H1 (cell line): Measurements from ENCODE around the gene SERINC5. TPM values are rescaled to one million over a fixed set of nuclear protein-coding genes. Genes with fewer than 3 reads are reported as not detected.

Source experiments
- BRCA1 ChIP-seq: IDR thresholded peaks from 2 replicates; pipeline ENCODE4 v1.6.1; 2012; ENCODE audit warnings: low read depth, low read length, improper control_type of control experiment
- CHD2 ChIP-seq: IDR thresholded peaks from 2 replicates; pipeline ENCODE4 v1.6.1; 2012; ENCODE audit warnings: low read length, improper control_type of control experiment
- CTBP2 ChIP-seq: IDR thresholded peaks from 2 replicates; pipeline ENCODE4 v1.7.0; 2011; ENCODE audit warnings: borderline replicate concordance, mild to moderate bottlenecking, moderate library complexity, mixed read lengths, low read length; ENCODE audit not compliant: insufficient read depth, insufficient read length
- EZH2 ChIP-seq: fragments of 200-600 bp; sonication (generic); IDR thresholded peaks from 2 replicates; pipeline ENCODE4 v1.7.1; 2012; ENCODE audit warnings: low read depth, mild to moderate bottlenecking, moderate library complexity, low read length, inconsistent platforms; ENCODE audit not compliant: severe bottlenecking
- PHF8 ChIP-seq: fragments of 200-600 bp; sonication (generic); conservative IDR thresholded peaks from 2 replicates; pipeline ENCODE4 v1.7.1; 2012; ENCODE audit warnings: low read depth, mild to moderate bottlenecking, inconsistent platforms, low read length, moderate library complexity
- TAF7 ChIP-seq: optimal IDR thresholded peaks from 2 replicates; pipeline ENCODE3; 2011; ENCODE audit warnings: low read depth, mild to moderate bottlenecking, inconsistent platforms, low read length, moderate library complexity, borderline replicate concordance
- TCF12 ChIP-seq: IDR thresholded peaks from 2 replicates; pipeline ENCODE4 v1.6.1; 2011; ENCODE audit warnings: low read depth, mild to moderate bottlenecking, low read length
- ZNF274 ChIP-seq: IDR thresholded peaks from 2 replicates; pipeline ENCODE4 v1.7.0; 2012; ENCODE audit warnings: low read length, borderline replicate concordance; ENCODE audit errors: extremely low read depth
- polyA plus RNA-seq, 7 experiments: library from polyadenylated mRNA; depleted of rRNA in 3 of 7; stranded (reverse) in 5 of 7; unstranded in 2 of 7; fragments of >200 nt in 5 of 7; fragments of 200-250 nt in 2 of 7; gene quantifications; 1 replicate in 5 of 7; 2 replicates in 1 of 7; 4 replicates in 1 of 7; pipeline versions ENCODE4 v1.2.1 to v1.2.3, GENCODE V29; 2011 to 2013; ENCODE audit warnings: missing spikeins in 2 of 7, mixed read lengths in 2 of 7
- total RNA-seq: library from RNA; stranded (reverse); fragmentation: NEBNext Ultra II Directional; extraction: Animal tissue kit (Norgen Biotek cat#: 25700); gene quantifications from 2 replicates; pipeline ENCODE4 v1.2.1, GENCODE V29; 2021
- TF ChIP-seq, protein P1 (sequence below): IDR thresholded peaks from 2 replicates; pipeline ENCODE4 v1.6.1; 2011; ENCODE audit warnings: low read length, improper control_type of control experiment
- TF ChIP-seq, protein P2 (sequence below): fragments of 300-600 bp; sonication (generic); IDR thresholded peaks from 2 replicates; pipeline ENCODE4 v1.7.1; 2012; ENCODE audit warnings: low read length, moderate library complexity, mild to moderate bottlenecking, inconsistent platforms; ENCODE audit not compliant: insufficient replicate concordance

Gene SERINC5
- total and polyA plus RNA-seq, 2 of the 8 experiments (the other 6 are each of a cell fraction or from before 2014, with no cell fraction given), result 32.2 to 149 TPM

DNA sequence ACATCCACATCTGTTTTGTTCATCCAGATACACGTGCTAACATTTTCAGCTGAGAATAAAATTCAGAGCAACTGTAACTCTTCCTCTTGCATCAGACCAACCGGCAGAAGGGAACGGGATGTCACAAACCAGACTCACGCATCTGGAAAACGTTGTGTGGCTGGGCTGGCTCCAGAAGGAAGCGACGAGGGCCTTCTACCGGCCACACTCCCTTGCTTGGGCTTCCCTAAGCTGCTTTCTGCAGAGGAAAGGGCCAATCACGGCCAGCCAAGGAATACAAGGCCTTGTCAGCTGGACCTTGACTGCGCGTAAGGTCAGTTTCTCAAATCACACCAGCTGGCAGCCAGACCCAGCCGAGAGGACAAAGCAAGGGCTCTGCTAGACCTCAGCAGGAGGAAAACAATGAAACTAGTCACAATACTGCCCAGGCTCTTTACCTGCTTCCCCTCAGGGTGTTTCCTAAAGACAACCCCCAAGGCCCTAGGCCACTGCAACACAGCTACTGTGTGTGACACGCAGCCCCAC, 114.6 kb downstream of the SERINC5 start (continued):
- TF ChIP-seq, protein P1, sequence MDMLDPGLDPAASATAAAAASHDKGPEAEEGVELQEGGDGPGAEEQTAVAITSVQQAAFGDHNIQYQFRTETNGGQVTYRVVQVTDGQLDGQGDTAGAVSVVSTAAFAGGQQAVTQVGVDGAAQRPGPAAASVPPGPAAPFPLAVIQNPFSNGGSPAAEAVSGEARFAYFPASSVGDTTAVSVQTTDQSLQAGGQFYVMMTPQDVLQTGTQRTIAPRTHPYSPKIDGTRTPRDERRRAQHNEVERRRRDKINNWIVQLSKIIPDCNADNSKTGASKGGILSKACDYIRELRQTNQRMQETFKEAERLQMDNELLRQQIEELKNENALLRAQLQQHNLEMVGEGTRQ, result peak; percentile 55; the same call in 1 of the 2 replicates
- TF ChIP-seq EZH2 (no peak), CHD2 (peak; percentile 23; the same call in 1 of the 2 replicates), TCF12 (peak; percentile 76; the same call in 1 of the 2 replicates), CTBP2 (peak; percentile 77), TAF7 (peak; percentile 42), PHF8 (no peak), ZNF274 (no peak), BRCA1 (no peak)
- TF ChIP-seq, protein P2, sequence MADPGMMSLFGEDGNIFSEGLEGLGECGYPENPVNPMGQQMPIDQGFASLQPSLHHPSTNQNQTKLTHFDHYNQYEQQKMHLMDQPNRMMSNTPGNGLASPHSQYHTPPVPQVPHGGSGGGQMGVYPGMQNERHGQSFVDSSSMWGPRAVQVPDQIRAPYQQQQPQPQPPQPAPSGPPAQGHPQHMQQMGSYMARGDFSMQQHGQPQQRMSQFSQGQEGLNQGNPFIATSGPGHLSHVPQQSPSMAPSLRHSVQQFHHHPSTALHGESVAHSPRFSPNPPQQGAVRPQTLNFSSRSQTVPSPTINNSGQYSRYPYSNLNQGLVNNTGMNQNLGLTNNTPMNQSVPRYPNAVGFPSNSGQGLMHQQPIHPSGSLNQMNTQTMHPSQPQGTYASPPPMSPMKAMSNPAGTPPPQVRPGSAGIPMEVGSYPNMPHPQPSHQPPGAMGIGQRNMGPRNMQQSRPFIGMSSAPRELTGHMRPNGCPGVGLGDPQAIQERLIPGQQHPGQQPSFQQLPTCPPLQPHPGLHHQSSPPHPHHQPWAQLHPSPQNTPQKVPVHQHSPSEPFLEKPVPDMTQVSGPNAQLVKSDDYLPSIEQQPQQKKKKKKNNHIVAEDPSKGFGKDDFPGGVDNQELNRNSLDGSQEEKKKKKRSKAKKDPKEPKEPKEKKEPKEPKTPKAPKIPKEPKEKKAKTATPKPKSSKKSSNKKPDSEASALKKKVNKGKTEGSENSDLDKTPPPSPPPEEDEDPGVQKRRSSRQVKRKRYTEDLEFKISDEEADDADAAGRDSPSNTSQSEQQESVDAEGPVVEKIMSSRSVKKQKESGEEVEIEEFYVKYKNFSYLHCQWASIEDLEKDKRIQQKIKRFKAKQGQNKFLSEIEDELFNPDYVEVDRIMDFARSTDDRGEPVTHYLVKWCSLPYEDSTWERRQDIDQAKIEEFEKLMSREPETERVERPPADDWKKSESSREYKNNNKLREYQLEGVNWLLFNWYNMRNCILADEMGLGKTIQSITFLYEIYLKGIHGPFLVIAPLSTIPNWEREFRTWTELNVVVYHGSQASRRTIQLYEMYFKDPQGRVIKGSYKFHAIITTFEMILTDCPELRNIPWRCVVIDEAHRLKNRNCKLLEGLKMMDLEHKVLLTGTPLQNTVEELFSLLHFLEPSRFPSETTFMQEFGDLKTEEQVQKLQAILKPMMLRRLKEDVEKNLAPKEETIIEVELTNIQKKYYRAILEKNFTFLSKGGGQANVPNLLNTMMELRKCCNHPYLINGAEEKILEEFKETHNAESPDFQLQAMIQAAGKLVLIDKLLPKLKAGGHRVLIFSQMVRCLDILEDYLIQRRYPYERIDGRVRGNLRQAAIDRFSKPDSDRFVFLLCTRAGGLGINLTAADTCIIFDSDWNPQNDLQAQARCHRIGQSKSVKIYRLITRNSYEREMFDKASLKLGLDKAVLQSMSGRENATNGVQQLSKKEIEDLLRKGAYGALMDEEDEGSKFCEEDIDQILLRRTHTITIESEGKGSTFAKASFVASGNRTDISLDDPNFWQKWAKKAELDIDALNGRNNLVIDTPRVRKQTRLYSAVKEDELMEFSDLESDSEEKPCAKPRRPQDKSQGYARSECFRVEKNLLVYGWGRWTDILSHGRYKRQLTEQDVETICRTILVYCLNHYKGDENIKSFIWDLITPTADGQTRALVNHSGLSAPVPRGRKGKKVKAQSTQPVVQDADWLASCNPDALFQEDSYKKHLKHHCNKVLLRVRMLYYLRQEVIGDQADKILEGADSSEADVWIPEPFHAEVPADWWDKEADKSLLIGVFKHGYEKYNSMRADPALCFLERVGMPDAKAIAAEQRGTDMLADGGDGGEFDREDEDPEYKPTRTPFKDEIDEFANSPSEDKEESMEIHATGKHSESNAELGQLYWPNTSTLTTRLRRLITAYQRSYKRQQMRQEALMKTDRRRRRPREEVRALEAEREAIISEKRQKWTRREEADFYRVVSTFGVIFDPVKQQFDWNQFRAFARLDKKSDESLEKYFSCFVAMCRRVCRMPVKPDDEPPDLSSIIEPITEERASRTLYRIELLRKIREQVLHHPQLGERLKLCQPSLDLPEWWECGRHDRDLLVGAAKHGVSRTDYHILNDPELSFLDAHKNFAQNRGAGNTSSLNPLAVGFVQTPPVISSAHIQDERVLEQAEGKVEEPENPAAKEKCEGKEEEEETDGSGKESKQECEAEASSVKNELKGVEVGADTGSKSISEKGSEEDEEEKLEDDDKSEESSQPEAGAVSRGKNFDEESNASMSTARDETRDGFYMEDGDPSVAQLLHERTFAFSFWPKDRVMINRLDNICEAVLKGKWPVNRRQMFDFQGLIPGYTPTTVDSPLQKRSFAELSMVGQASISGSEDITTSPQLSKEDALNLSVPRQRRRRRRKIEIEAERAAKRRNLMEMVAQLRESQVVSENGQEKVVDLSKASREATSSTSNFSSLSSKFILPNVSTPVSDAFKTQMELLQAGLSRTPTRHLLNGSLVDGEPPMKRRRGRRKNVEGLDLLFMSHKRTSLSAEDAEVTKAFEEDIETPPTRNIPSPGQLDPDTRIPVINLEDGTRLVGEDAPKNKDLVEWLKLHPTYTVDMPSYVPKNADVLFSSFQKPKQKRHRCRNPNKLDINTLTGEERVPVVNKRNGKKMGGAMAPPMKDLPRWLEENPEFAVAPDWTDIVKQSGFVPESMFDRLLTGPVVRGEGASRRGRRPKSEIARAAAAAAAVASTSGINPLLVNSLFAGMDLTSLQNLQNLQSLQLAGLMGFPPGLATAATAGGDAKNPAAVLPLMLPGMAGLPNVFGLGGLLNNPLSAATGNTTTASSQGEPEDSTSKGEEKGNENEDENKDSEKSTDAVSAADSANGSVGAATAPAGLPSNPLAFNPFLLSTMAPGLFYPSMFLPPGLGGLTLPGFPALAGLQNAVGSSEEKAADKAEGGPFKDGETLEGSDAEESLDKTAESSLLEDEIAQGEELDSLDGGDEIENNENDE, result no peak
